HT-29 (cell line): ENCODE results near the gene SPAG9. TPM values are rescaled to one million over a fixed set of nuclear protein-coding genes. Genes with fewer than 3 reads are reported as not detected.
"Not testable (repeated sequence)": the region's sequence is repeated elsewhere in the genome, so short reads cannot be mapped to it uniquely, and the experiment has no call there.

Experiments
- DNase-seq: peaks from one replicate; pipeline ENCODE4 v3.0.0-alpha.2; 2015; ENCODE audit warnings: low spot score
- total RNA-seq: library from RNA; depleted of rRNA; stranded (reverse); fragments of >200 nt; shearing (Covaris generic); gene quantifications from 2 replicates; pipeline ENCODE4 v1.2.3, GENCODE V29; 2014

The SPAG9 gene
- total RNA-seq, 1 experiment from 2014 or later: 27.0 TPM

DNA sequence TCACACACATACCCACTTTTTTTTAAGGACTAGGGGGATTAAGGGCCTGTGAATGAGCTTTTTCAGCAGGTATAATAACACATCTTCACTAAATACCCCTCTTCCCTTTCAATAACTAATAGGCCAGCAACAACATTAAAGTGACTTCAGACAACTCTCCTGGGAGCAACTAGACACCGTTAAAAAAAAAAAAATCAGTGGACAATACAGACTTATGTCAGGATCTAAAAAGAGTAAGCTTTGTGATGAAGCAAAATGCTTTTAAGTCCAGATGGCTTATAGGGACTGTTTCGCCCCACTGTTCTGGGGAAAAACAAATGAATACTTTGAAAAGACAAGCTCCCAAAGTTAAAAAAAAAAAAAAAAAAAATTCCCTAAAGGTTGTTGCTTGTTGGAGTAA, 29.0 kb downstream of the SPAG9 start:
- DNase-seq: no peak

DNA sequence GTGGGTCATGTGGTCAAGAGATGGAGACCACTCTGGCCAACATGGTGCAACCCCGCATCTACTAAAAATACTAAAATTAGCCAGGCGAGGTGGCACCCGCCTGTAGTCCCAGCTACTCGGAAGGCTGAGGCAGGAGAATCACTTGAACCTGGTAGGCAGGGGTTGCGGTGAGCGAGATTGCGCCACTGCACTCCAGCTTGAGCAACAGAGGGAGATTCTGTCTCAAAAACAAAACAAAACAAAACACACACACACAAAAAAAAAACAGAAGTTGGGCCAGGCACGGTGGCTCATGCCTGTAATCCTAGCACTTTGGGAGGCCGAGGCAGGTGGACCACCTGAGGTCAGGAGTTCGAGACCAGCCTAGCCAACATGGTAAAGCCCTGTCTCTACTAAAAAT, 31.8 kb downstream of the SPAG9 start:
- not testable (repeated sequence) for DNase-seq

DNA sequence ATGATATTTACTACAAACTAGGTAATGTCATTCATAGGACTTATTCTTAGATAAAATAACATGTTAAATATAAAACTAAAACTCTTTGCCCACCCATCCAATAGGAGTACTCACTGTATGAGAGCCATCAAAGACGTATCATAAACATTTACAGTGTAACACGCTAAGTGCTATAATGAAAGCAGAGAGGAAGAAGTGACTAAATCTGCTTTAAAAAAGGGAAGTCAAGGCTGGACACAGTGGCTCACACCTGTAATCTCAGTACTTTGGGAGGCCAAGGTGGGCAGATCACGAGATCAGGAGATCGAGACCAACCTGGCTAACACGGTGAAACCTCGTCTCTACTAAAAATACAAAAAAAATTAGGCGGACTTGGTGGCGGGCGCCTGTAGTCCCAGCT, 32.4 kb downstream of the SPAG9 start:
- DNase-seq: no peak

DNA sequence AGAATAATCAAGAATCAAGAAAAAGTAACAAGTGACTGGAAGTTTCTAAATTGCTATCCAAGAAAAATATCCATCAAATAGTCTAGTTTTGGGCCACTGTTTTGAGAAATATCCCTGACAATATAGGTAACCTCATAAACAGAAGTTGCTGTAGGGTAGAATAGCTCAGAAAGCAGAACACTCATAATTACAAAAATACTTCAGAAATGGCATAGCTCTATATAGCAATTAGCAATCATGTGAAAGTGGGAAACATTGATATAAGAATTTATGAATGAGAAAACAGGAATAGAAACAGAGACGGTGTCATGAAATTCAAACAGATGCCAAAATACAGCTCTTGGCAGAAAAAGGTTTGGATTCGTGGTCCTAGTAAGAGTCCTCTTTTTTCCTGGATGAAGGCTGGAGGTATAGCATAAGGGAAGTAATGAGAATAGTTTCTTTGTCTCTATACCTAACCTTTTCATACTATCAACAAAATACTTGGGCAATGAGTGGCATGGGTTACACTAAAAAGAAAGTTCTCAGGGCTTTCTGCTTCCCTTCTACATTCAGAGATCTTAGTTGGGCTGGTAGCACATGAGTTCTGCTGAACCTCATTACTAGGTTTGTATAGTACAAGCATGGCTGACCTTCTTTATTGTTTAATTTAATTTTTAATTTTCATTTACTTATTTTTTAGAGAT, 33.5 kb downstream of the SPAG9 start:
- no peak for DNase-seq

GRCh38 chr17:51085150-51085805, 35.4 kb downstream of the SPAG9 start:
- peak; percentile 17 for DNase-seq

- DNase-seq: no peak
These were observed 36.7 kb downstream of the SPAG9 start for GRCh38 chr17:51083981-51084380.

GRCh38 chr17:51083364-51083763, 37.3 kb downstream of the SPAG9 start:
- not testable (repeated sequence) for DNase-seq

- no peak for DNase-seq
These were observed 41.6 kb downstream of the SPAG9 start for GRCh38 chr17:51079049-51079448.

DNA sequence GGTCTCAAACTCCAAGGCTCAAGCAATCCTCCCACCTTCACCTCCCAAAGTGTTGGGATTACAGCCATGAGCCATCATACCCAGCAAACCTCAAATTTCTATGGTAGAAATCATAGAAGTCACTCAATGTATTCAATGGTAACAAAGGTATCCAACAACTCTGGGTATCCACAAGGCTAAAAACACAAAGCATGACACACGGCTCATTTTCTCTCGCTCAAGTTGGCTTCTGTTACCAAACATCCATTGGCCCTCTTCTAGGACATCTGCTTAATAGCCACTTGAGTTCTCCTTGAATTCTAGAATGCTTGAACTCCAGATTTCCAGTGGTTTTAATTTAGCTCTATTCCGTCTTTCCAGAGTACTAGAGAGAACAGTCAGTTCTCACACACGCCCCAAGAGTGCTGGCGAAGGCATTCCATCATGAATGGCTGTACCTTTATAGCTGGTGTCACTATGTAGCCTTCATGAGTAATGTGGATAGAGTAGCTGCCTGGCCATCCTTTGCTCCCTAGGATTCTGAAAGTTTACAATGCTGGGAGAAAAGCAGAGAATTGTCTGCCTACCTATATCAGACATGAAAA, 42.6 kb downstream of the SPAG9 start:
- DNase-seq: no peak

- no peak for DNase-seq
These were observed 43.8 kb downstream of the SPAG9 start for GRCh38 chr17:51076821-51077220.

DNA sequence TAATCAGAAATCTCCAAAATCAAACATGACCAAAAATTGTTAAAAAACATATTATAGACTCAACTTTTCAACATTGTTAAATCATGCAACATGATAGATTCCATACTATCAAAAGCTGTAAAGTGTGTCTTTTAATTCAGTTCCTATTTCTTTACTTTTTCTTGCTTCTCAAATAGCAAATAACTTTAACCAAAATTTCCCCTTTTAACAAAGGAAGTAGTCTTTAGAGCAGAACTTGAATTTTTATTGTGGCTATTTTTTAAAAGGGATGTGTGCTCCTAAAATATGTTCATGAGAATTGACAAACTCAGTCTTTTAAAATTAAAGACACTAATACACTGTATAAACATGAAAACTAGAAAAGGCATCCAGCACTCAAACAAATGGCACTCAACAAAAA, 49.1 kb downstream of the SPAG9 start:
- DNase-seq: no peak

GRCh38 chr17:51065466-51065865, 55.2 kb downstream of the SPAG9 start:
- DNase-seq: no peak

DNA sequence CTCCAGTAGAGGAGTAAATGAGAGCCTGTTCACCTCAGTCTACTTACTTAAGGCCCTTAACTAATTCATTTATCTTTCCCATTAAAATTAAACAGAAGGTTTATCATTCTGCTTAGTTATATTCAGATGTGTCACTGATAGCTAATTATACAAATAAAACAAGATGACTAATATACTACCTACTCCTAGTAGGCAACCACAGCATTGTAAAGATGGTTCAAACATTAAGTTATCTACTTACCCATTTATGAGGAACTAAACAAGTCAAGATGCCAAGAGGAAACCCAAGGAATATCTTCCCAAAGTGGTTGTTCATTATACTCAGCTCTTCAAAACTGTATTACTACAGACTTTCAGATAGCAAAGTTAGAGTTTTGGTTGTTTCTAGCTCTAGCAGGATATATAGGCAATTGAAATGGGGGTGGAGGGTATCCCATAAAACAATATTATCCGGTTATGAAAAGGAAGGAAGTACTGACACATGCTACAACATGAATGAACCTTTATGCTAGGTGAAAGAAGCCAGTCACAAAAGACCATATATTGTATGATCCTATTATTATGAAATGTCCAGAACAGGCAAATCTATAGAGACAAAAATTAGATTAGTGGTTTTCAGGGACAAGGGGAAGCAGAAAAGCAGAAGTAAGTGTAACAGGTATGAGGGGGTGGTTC, 56.5 kb downstream of the SPAG9 start:
- peak; percentile 6 for DNase-seq

GRCh38 chr17:51060396-51060795, 60.3 kb downstream of the SPAG9 start:
- no peak for DNase-seq

DNA sequence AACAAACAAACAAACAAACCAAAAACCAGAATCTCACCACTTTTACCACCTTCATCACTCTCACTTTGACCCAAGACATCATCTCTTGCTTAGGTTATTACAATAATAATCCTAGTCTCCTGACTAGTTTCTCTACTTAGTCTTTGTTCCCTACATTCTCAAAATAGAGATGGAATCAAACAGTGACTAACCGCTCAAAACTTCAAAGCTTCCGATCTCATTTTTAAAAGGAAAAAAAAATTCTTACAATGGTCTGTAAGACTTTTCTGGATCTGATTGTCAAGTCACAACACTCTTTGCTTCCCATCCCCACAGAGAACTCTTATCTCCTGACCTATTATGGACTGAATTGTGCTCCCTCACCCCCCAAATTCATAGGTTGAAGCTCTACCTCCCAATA, 60.9 kb downstream of the SPAG9 start:
- DNase-seq: no peak

DNA sequence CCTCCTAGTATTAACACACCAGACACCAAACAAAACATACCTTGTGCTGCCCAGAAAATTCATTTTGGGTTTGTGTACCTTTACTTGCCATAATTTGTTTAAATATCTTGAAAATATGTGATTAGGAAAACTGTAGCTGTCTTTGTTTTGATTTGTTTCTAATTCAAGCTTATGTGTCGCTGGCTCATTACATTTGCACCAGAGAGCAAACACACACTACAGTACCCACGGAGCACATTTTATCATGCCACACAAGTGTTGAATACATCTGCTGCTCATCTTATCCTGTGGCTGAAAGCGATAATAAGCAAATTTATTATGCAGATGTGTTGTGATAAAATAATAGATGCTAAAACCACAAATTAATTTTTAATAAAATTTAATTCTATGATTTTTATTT, 63.1 kb downstream of the SPAG9 start:
- no peak for DNase-seq

GRCh38 chr17:51056813-51057510, 63.7 kb downstream of the SPAG9 start:
- peak; percentile 65 for DNase-seq

- no peak for DNase-seq
These were observed 65.9 kb downstream of the SPAG9 start for GRCh38 chr17:51054748-51055147.

GRCh38 chr17:51052235-51052634, 68.4 kb downstream of the SPAG9 start:
- no peak for DNase-seq

- no peak for DNase-seq
These were observed 70.2 kb downstream of the SPAG9 start for GRCh38 chr17:51050291-51051033.
